Endodermal cell (in vitro differentiated cells): ENCODE measurements around the gene TRIM3. TPM values are rescaled to one million over a fixed set of nuclear protein-coding genes. Genes with fewer than 3 reads are reported as not detected.

Experiments
- DNase-seq: peaks from one replicate; pipeline ENCODE4 v3.0.0-alpha.2; 2017
- H3K27ac ChIP-seq: 2 replicates; pipeline ENCODE4 v1.5.1; 2013; ENCODE audit warnings: mild to moderate bottlenecking, low read depth, low read length, moderate library complexity
- H3K27me3 ChIP-seq: 2 replicates; pipeline ENCODE4 v1.6.1; 2013; ENCODE audit warnings: mild to moderate bottlenecking, low read length, moderate library complexity; ENCODE audit not compliant: insufficient read depth, control insufficient read depth, poor library complexity, severe bottlenecking
- H3K36me3 ChIP-seq: 2 replicates; pipeline ENCODE4 v1.7.0; 2013; ENCODE audit warnings: mild to moderate bottlenecking, low read length, moderate library complexity; ENCODE audit not compliant: control insufficient read depth, insufficient read depth
- H3K4me1 ChIP-seq: one replicate; pipeline ENCODE4 v1.7.0; 2013; ENCODE audit warnings: low read length; ENCODE audit not compliant: control insufficient read depth, insufficient read depth
- H3K4me3 ChIP-seq: 2 replicates; pipeline ENCODE4 v1.5.1; 2013; ENCODE audit warnings: mild to moderate bottlenecking, low read length, moderate library complexity
- H3K9ac ChIP-seq: 2 replicates; pipeline ENCODE4 v1.6.1; 2013; ENCODE audit warnings: mild to moderate bottlenecking, low read length, moderate library complexity; ENCODE audit not compliant: poor library complexity, severe bottlenecking; ENCODE audit errors: extremely low read depth
- H3K9me3 ChIP-seq: 2 replicates; pipeline ENCODE4 v1.6.1; 2013; ENCODE audit warnings: mild to moderate bottlenecking, low read length, moderate library complexity; ENCODE audit not compliant: control insufficient read depth
- H3K27ac Mint-ChIP-seq: 2 replicates; pipeline ENCODE4 v1.8.0; 2020; ENCODE audit warnings: mixed read lengths
- H3K27me3 Mint-ChIP-seq: 2 replicates; pipeline ENCODE4 v1.8.0; 2021; ENCODE audit warnings: mild to moderate bottlenecking, mixed read lengths; ENCODE audit not compliant: insufficient read depth
- H3K36me3 Mint-ChIP-seq: 2 replicates; pipeline ENCODE4 v1.8.0; 2020; ENCODE audit warnings: low read depth, mixed read lengths
- H3K4me1 Mint-ChIP-seq: 2 replicates; pipeline ENCODE4 v1.8.0; 2020; ENCODE audit warnings: mixed read lengths
- H3K4me3 Mint-ChIP-seq: 2 replicates; pipeline ENCODE4 v1.8.0; 2020; ENCODE audit warnings: mild to moderate bottlenecking, moderate library complexity, mixed read lengths
- H3K9me3 Mint-ChIP-seq: 2 replicates; pipeline ENCODE4 v1.8.0; 2020; ENCODE audit warnings: mild to moderate bottlenecking, mixed read lengths
- WGBS, 2 experiments: methylation state at CpG; one replicate each; pipeline versions ENCODE4 v1.1.5 to v1.1.7; 2013; ENCODE audit warnings: missing lambda C conversion rate in 2 of 2, mixed read lengths in 1 of 2; ENCODE audit not compliant: insufficient coverage in 1 of 2, insufficient read length in 1 of 2; 5-methylcytosine and 5-hydroxymethylcytosine counted together
- total RNA-seq, 2 donors: library from RNA; stranded (reverse); fragmentation: NEBNext Ultra II Directional in 1 of 2; extraction: Animal tissue kit (Norgen Biotek cat#: 25700) in 1 of 2; gene quantifications; 2 replicates in 1 of 2; 3 replicates in 1 of 2; pipeline ENCODE4 v1.2.1, GENCODE V29; 2021
- TF ChIP-seq, protein P1 (sequence below): fragments of 200-600 bp; sonication (generic); conservative IDR thresholded peaks from 2 replicates; pipeline ENCODE4 v1.5.0; 2021; ENCODE audit warnings: antibody characterized with exemption, mild to moderate bottlenecking

The TRIM3 gene
- total RNA-seq, 2 donors from 2014 or later, result 13.0 to 18.0 TPM

DNA sequence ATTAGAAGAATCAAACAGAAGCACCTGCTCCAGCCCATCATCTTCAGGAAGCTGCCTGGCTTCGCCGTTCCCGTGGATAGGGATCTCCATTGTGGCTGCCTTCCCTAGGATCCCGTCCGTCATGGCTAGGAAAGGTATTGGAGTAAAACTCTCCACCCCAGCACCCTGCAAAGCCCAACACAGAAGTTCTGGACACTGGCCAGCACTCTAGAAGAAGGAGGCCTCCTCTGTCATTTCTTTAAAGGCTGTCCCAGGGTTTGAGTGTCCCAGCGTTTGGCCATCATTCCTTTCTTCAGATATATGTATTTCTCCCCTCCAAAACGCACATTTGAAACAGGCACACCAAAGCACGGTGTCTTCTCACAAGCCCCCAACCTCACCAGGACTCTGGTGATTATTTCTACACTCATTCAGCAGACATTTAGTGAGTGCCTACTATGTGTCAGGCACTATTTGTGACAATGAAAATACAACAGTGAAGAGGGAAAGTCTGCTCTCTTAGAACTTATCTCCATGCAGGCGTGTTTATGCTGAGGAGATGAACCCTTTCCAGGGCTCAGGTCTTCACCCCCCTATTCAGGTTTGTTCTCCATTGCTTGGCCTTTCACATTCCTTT is 6.7 kb upstream of the TRIM3 start:
- Mint-ChIP-seq H3K9me3 (no peaks in the 10 kb centered on the region), H3K36me3 (peaks cover 50% of the 10 kb centered on the region), H3K27me3 (no peaks in the 10 kb centered on the region), H3K27ac (peak overlapping the region; percentile 99), H3K4me1 (peaks cover 13% of the 10 kb centered on the region), H3K4me3 (peak overlapping the region; percentile 94)
- H3K4me1 ChIP-seq, result peaks cover 4% of the 10 kb centered on the region
- no peak overlapping the region for H3K27ac ChIP-seq
- no peaks in the 10 kb centered on the region for H3K27me3 ChIP-seq
- H3K9me3 ChIP-seq, result no peaks in the 10 kb centered on the region
- H3K36me3 ChIP-seq, result peaks cover 57% of the 10 kb centered on the region
- no peak for DNase-seq
- TF ChIP-seq, protein P1, sequence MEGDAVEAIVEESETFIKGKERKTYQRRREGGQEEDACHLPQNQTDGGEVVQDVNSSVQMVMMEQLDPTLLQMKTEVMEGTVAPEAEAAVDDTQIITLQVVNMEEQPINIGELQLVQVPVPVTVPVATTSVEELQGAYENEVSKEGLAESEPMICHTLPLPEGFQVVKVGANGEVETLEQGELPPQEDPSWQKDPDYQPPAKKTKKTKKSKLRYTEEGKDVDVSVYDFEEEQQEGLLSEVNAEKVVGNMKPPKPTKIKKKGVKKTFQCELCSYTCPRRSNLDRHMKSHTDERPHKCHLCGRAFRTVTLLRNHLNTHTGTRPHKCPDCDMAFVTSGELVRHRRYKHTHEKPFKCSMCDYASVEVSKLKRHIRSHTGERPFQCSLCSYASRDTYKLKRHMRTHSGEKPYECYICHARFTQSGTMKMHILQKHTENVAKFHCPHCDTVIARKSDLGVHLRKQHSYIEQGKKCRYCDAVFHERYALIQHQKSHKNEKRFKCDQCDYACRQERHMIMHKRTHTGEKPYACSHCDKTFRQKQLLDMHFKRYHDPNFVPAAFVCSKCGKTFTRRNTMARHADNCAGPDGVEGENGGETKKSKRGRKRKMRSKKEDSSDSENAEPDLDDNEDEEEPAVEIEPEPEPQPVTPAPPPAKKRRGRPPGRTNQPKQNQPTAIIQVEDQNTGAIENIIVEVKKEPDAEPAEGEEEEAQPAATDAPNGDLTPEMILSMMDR, result no peak
- WGBS, 2 experiments, result 87 to 92% methylated on average over 7 to 9 of the region's 9 CpGs
- H3K4me3 ChIP-seq, result peak overlapping the region; percentile 97
- H3K9ac ChIP-seq, result peak overlapping the region; percentile 98

DNA sequence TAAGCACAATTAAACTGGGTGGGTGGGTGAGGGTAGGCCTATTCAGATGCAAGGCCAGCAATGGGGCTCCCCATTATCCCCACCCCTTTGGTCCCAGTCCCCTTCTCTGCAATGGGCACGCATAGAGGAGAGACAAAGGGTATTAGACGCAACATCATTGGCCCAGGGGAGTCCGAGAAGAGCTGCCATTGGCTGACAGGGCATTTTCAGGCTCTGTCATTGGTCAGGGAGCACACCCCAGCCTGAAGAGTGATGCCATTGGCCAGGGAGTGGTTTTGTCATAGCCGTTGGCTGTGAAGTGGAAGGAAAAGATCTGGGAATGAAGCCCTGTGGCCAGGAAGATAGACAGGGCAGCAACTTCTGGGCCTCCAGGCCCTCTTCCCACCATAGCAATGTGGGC is 2.8 kb upstream of the TRIM3 start:
- H3K9me3 ChIP-seq, result no peaks in the 10 kb centered on the region
- 93 to 94% methylated on average over 3 to 4 of the region's 4 CpGs for WGBS, 2 experiments
- Mint-ChIP-seq H3K4me1 (peaks cover 16% of the 10 kb centered on the region), H3K27me3 (peaks cover 6% of the 10 kb centered on the region), H3K4me3 (no peak overlapping the region), H3K27ac (no peak overlapping the region), H3K36me3 (peaks cover 34% of the 10 kb centered on the region), H3K9me3 (no peaks in the 10 kb centered on the region)
- TF ChIP-seq, protein P1, result no peak
- no peaks in the 10 kb centered on the region for H3K27me3 ChIP-seq
- H3K27ac ChIP-seq, result no peak overlapping the region
- H3K4me3 ChIP-seq, result no peak overlapping the region
- peak; percentile 55 for DNase-seq
- H3K4me1 ChIP-seq, result peaks cover 2% of the 10 kb centered on the region
- peaks cover 32% of the 10 kb centered on the region for H3K36me3 ChIP-seq
- H3K9ac ChIP-seq, result no peak overlapping the region

DNA sequence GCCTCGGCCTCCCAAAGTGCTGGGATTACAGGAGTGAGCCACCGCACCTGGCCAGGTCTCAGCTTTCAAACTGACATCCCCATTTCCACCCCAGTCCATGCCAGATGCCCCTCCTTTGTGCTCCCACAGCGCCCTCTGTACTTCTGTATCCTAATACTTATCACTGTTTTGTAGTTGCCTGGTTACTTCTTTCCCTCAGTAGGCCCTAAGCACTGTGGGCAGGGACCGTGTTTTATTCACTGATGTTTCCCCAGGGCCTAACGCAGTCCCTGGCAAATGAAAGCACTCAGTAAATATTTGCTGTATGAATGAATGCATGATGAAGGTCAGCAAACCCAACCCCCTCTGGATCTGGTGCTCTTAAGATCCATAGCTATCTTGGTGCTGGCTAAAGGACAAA is 2.2 kb upstream of the TRIM3 start:
- H3K4me1 Mint-ChIP-seq, result peaks cover 16% of the 10 kb centered on the region
- H3K27ac Mint-ChIP-seq, result peak overlapping the region; percentile 8
- no peak overlapping the region for H3K27ac ChIP-seq
- no peak overlapping the region for H3K4me3 Mint-ChIP-seq
- peaks cover 32% of the 10 kb centered on the region for H3K36me3 ChIP-seq
- TF ChIP-seq, protein P1, result peak; percentile 32
- 80 to 92% methylated on average over 2 to 5 of the region's 5 CpGs for WGBS, 2 experiments
- H3K9ac ChIP-seq, result no peak overlapping the region
- H3K36me3 Mint-ChIP-seq, result peaks cover 34% of the 10 kb centered on the region
- peaks cover 6% of the 10 kb centered on the region for H3K27me3 Mint-ChIP-seq
- no peaks in the 10 kb centered on the region for H3K27me3 ChIP-seq
- no peaks in the 10 kb centered on the region for H3K9me3 Mint-ChIP-seq
- peak; percentile 59 for DNase-seq
- peaks cover 2% of the 10 kb centered on the region for H3K4me1 ChIP-seq
- no peak overlapping the region for H3K4me3 ChIP-seq
- no peaks in the 10 kb centered on the region for H3K9me3 ChIP-seq
